IPS DF 6.9 (cell line): ENCODE measurements around the gene BST1.

Experiments
- DNase-seq: peaks from one replicate; pipeline ENCODE4 v3.0.0-alpha.2; 2013; ENCODE audit warnings: low read depth, low spot score
- H3K27ac ChIP-seq: one replicate; pipeline ENCODE4 v1.5.1; 2013; ENCODE audit warnings: low read length, control low read depth
- H3K27me3 ChIP-seq: 2 replicates; pipeline ENCODE4 v1.6.1; 2013; ENCODE audit warnings: mild to moderate bottlenecking, low read length; ENCODE audit not compliant: control insufficient read depth, insufficient read depth
- H3K36me3 ChIP-seq: 2 replicates; pipeline ENCODE4 v1.6.1; 2013; ENCODE audit warnings: low read length; ENCODE audit not compliant: control insufficient read depth, insufficient read depth
- H3K4me1 ChIP-seq: 2 replicates; pipeline ENCODE4 v1.6.1; 2013; ENCODE audit warnings: low read length; ENCODE audit not compliant: control insufficient read depth, insufficient read depth
- H3K4me3 ChIP-seq: 2 replicates; pipeline ENCODE4 v1.5.1; 2013; ENCODE audit warnings: mild to moderate bottlenecking, low read length
- H3K9me3 ChIP-seq: 2 replicates; pipeline ENCODE4 v1.6.1; 2013; ENCODE audit warnings: low read length, inconsistent platforms; ENCODE audit not compliant: control insufficient read depth, insufficient read depth
- WGBS: extraction: QIAGEN DNeasy Blood & Tissue Kit; methylation state at CpG from one replicate; pipeline ENCODE4 v1.1.7; 2013; ENCODE audit warnings: mixed read lengths, missing lambda C conversion rate; ENCODE audit not compliant: insufficient read length, insufficient coverage; 5-methylcytosine and 5-hydroxymethylcytosine counted together

The BST1 gene

DNA sequence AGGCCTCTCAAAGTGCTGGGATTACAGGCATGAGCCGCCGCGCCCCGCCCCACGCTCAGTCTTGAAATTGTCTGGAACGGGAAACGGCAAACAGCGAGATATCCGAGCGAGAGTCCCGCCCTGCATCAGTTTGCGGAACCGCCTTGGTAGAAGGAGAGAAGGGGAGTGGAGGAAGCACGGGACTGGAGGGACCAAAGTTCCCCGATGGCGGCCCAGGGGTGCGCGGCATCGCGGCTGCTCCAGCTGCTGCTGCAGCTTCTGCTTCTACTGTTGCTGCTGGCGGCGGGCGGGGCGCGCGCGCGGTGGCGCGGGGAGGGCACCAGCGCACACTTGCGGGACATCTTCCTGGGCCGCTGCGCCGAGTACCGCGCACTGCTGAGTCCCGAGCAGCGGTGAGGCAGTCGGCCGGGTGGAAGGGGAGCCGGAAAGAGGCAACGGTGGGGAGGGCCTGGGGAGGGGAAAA is at the start of gene BST1:
BST1 (plus strand) TSS at position 125 of the 463 bp plus-strand sequence; CDS start at position 205, 80 bp downstream.
- no CpG with 5 or more reads among the region's 43 CpGs for WGBS
- Histone ChIP-seq H3K4me3 (peak within 1 kb of the TSS; percentile 52; the same call in 1 of the 2 replicates), H3K27me3 (no peaks in the 10 kb centered on the region), H3K36me3 (no peaks in the 10 kb centered on the region), H3K4me1 (no peaks in the 10 kb centered on the region), H3K27ac (no peak within 1 kb of the TSS), H3K9me3 (no peaks in the 10 kb centered on the region)
- no peak for DNase-seq

- Histone ChIP-seq H3K4me3 (no peak overlapping the region; the same call in 1 of the 2 replicates), H3K4me1 (no peaks in the 10 kb centered on the region), H3K9me3 (no peaks in the 10 kb centered on the region), H3K27me3 (no peaks in the 10 kb centered on the region), H3K36me3 (no peaks in the 10 kb centered on the region), H3K27ac (no peak overlapping the region)
- no peak for DNase-seq
- WGBS = no CpG with 5 or more reads among the region's 4 CpGs
Observed at GRCh38 chr4:15653420-15653819, 49.4 kb upstream of the BST1 start.

DNA sequence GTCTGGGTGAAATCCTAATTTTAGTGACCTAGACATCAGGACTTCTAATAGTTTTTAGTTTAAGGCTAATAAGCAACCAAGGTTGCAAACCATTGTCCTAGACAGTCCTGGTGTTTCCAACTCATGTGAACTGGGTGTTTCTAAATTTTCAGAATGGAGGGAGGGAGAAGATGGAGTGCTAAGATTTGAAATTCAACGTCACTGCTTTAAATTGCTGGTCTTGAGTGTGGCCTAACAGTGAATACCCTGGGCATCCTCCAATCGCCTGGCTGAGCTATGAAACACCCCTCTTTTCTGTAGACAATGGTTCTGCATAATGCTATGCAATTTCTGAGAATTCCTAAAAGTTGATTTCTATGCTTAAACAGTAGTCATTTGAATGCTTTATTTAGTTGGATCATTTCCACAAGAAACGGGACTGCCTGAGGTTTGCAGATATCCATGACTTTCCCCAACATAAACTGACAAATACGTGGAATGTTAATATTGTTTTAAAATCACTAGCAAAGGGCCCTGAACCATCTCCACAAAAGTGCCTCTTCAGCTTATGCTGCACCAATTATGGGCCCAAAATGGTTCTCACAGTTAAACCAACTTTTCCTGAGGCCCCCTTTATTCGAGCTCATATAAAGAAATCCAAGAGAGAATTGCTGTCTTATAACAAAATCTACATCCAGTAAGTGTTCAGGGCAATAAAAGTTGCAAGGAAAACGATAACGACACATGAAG is 48.8 kb upstream of the BST1 start:
- no peaks in the 10 kb centered on the region for H3K4me1 ChIP-seq
- DNase-seq = no peak

GRCh38 chr4:15654593-15655222 is 48.2 kb upstream of the BST1 start:
- Histone ChIP-seq H3K4me3 (peak overlapping the region; percentile 95), H3K4me1 (no peaks in the 10 kb centered on the region), H3K27ac (no peak overlapping the region), H3K27me3 (no peaks in the 10 kb centered on the region), H3K36me3 (no peaks in the 10 kb centered on the region), H3K9me3 (no peaks in the 10 kb centered on the region)
- DNase-seq = no peak
- WGBS = no CpG with 5 or more reads among the region's 66 CpGs

More for the DNA sequence above, 48.8 kb upstream of the BST1 start:
- no peaks in the 10 kb centered on the region for H3K36me3 ChIP-seq
- H3K4me3 ChIP-seq = peak overlapping the region; percentile 95; the same call in 1 of the 2 replicates
- H3K27ac ChIP-seq = no peak overlapping the region
- H3K27me3 ChIP-seq = no peaks in the 10 kb centered on the region
- no CpG with 5 or more reads among the region's 7 CpGs for WGBS
- H3K9me3 ChIP-seq = no peaks in the 10 kb centered on the region

DNA sequence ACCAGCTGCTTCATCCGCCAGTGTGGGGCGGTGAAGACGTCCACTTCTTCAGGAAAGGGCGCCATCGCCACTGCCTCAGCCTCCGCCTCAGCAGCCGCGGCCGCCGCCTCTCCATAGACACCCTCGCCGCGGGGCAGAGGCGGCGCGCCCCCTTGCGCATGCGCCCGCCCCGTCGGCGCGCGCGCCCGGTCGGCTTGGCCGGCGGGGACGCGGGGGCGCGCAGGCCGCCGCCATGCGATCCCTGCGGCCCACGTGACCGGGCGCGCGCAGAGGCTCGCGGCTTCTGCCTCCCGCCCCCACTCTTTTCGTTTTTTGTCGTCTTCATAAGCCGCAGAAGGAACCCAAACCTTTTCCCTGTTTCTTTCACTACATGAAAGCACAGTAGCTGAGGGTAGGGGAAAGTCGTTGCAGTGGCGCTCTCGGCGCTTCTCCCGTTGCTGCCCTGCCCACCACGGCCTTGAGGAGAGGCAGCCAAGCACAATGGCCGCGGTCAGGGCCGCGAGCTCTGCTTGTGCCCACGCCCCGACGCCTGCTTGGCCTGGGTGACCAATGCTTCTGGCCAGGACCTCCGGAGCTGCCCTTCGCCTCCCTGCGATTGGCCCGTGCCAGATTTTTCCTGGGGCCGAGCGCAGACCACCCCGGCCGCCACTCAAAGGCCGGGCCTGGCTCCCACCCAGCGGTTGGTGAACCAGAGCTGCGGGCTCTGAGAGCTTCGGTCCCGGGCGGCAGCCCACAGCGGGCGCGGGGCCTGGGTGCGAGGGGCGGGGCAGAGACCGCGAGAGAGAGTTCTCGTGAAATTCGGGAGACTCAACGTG is 47.4 kb upstream of the BST1 start, which contains the start of gene FBXL5:
FBXL5 (minus strand) TSS at position 135 of the 815 bp plus-strand sequence; CDS start at position 65, 70 bp downstream.
- WGBS = no CpG with 5 or more reads among the region's 85 CpGs
- no peak within 1 kb of the TSS for H3K27ac ChIP-seq
- no peak for DNase-seq
- H3K9me3 ChIP-seq = no peaks in the 10 kb centered on the region
- peak within 1 kb of the TSS; percentile 95 for H3K4me3 ChIP-seq
- H3K36me3 ChIP-seq = no peaks in the 10 kb centered on the region
- no peaks in the 10 kb centered on the region for H3K27me3 ChIP-seq
- H3K4me1 ChIP-seq = no peaks in the 10 kb centered on the region

DNA sequence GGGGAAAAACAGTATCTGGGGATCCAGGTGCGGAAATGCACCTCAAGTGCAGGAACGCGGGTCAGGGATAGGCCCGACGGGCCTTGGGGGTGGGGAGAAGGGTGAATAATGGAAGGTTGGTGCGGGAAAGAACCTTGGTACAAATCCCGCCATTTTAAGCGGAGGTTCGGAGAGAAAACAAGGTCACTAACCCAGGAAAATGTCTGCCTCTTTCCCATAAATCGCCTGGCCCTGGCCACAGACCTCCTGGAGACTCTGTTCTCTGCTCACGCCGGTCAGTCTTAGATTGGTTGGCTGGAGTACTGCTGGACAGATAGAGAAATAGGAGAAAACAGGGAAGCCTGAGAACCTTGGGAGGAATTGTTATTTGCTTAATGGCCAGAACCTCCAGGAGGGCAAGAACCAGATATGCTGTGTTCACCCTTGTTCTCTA is 46.8 kb upstream of the BST1 start:
- no CpG with 5 or more reads among the region's 12 CpGs for WGBS
- no peak overlapping the region for H3K27ac ChIP-seq
- H3K36me3 ChIP-seq = no peaks in the 10 kb centered on the region
- no peak for DNase-seq
- H3K4me1 ChIP-seq = no peaks in the 10 kb centered on the region
- H3K27me3 ChIP-seq = no peaks in the 10 kb centered on the region
- no peaks in the 10 kb centered on the region for H3K9me3 ChIP-seq
- H3K4me3 ChIP-seq = peak overlapping the region; percentile 42; the same call in 1 of the 2 replicates

GRCh38 chr4:15657366-15657765 is 45.5 kb upstream of the BST1 start:
- DNase-seq = no peak
- no peaks in the 10 kb centered on the region for H3K27me3 ChIP-seq
- H3K27ac ChIP-seq = no peak overlapping the region
- no peak overlapping the region for H3K4me3 ChIP-seq
- H3K9me3 ChIP-seq = no peaks in the 10 kb centered on the region
- no peaks in the 10 kb centered on the region for H3K36me3 ChIP-seq
- no peaks in the 10 kb centered on the region for H3K4me1 ChIP-seq

GRCh38 chr4:15658136-15658770 is 44.6 kb upstream of the BST1 start:
- H3K4me1 ChIP-seq = no peaks in the 10 kb centered on the region
- H3K4me3 ChIP-seq = no peak overlapping the region
- H3K27me3 ChIP-seq = no peaks in the 10 kb centered on the region
- no CpG with 5 or more reads among the region's 4 CpGs for WGBS
- H3K27ac ChIP-seq = no peak overlapping the region
- no peak for DNase-seq
- H3K36me3 ChIP-seq = no peaks in the 10 kb centered on the region
- H3K9me3 ChIP-seq = no peaks in the 10 kb centered on the region

DNA sequence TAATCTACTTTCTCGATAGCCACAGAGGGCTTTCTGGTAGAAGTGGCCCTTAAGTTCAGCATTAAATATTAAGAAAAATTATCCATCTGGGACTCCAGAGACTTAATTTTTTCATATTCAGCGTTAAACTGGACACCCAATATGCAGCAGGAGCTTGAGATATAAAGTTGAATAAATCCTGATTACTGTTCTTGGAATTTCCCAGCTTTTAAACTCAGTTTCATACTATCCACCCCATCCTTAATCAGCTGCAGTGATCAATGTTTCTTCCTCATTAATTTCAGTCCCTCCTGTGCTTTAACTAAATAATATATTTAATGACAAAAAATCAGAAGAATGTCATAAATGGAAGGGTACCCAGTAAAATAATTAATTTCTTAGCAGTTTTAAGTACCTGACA is 44.1 kb upstream of the BST1 start:
- H3K4me1 ChIP-seq = no peaks in the 10 kb centered on the region
- H3K36me3 ChIP-seq = no peaks in the 10 kb centered on the region
- no peaks in the 10 kb centered on the region for H3K9me3 ChIP-seq
- no peak for DNase-seq
- no peak overlapping the region for H3K27ac ChIP-seq
- WGBS = no CpG with 5 or more reads among the region's 2 CpGs
- H3K27me3 ChIP-seq = no peaks in the 10 kb centered on the region
- no peak overlapping the region for H3K4me3 ChIP-seq
